K562 (cell line): ENCODE measurements around the gene HNRNPM. TPM values are rescaled to one million over a fixed set of nuclear protein-coding genes. Genes with fewer than 3 reads are reported as not detected.

ENCODE experiments used
- GMEB1 ChIP-seq: fragments of 250-450 bp; sonication (Bioruptor Pico); IDR thresholded peaks from 2 replicates; pipeline ENCODE4 v1.4.0; 2020; ENCODE audit warnings: mild to moderate bottlenecking
- KLF13 ChIP-seq: fragments of 450-650 bp; IDR thresholded peaks from 2 replicates; pipeline ENCODE4 v1.6.1; 2016; ENCODE audit warnings: missing genetic modification characterization, low read depth, mild to moderate bottlenecking, missing compliant biosample characterization, moderate library complexity, borderline replicate concordance
- MEIS2 ChIP-seq: fragments of 450-650 bp; IDR thresholded peaks from 2 replicates; pipeline ENCODE4 v1.6.1; 2014; ENCODE audit warnings: mild to moderate bottlenecking; ENCODE audit not compliant: partially characterized antibody
- PCBP1 ChIP-seq: fragments of 200-400 bp; formaldehyde crosslinking; IDR thresholded peaks from 2 replicates; pipeline ENCODE4 v1.6.1; 2018; ENCODE audit warnings: mild to moderate bottlenecking, low read depth, low read length; ENCODE audit not compliant: poor library complexity, severe bottlenecking
- RBFOX2 ChIP-seq: fragments of 200-400 bp; formaldehyde crosslinking; IDR thresholded peaks from 2 replicates; pipeline ENCODE4 v1.6.1; 2017; ENCODE audit warnings: low read depth, mild to moderate bottlenecking, low read length, moderate library complexity
- RBM14 ChIP-seq: fragments of 200-400 bp; formaldehyde crosslinking; IDR thresholded peaks from 2 replicates; pipeline ENCODE4 v1.6.1; 2018; ENCODE audit warnings: low read depth, mild to moderate bottlenecking, low read length, moderate library complexity, borderline replicate concordance; ENCODE audit not compliant: insufficient read depth
- SAFB2 ChIP-seq: fragments of 200-400 bp; formaldehyde crosslinking; IDR thresholded peaks from 2 replicates; pipeline ENCODE4 v1.6.1; 2018; ENCODE audit warnings: borderline replicate concordance, low read length, low read depth, moderate library complexity; ENCODE audit not compliant: severe bottlenecking
- ZC3H11A ChIP-seq: IDR thresholded peaks from 2 replicates; pipeline ENCODE4 v1.6.1; 2012; ENCODE audit warnings: low read depth, low read length, improper control_type of control experiment
- ZNF583 ChIP-seq: fragments of 250-450 bp; sonication (Bioruptor Pico); IDR thresholded peaks from 2 replicates; pipeline ENCODE4 v1.4.0; 2020
- ZNF740 ChIP-seq, 3 experiments: fragments of 200-800 bp in 1 of 3; sonication (Bioruptor generic) in 1 of 3; sonication (generic) in 1 of 3; formaldehyde crosslinking in 1 of 3; IDR thresholded peaks; 2 replicates each; pipeline versions ENCODE4 v1.6.1 to v1.8.0; 2016 to 2022; ENCODE audit warnings: mild to moderate bottlenecking in 2 of 3, missing compliant biosample characterization in 2 of 3, missing genetic modification characterization in 2 of 3, missing genetic modification reagents in 1 of 3
- polyA plus RNA-seq, 8 experiments: library from polyadenylated mRNA; depleted of rRNA in 4 of 8; stranded (reverse) in 5 of 8; unstranded in 3 of 8; fragments of >200 nt; fragmentation: Nextera tagmentation in 2 of 8; fragmentation: Illumina TruSeq in 1 of 8; extraction: Ambion mirVana in 2 of 8; extraction: Trizol in 1 of 8; gene quantifications; 2 replicates each; pipeline versions ENCODE4 v1.2.1 to v1.2.3, GENCODE V29; 2011 to 2014; ENCODE audit warnings: inconsistent platforms in 1 of 8, missing spikeins in 1 of 8
- total RNA-seq, 7 experiments: library from RNA; depleted of rRNA in 6 of 7; stranded (reverse); fragments of >200 nt in 6 of 7; fragmentation: Illumina TruSeq in 2 of 7; extraction: Trizol in 2 of 7; gene quantifications; 2 replicates each; pipeline versions ENCODE4 v1.2.1 to v1.2.3, GENCODE V29; 2011 to 2021; ENCODE audit warnings: low replicate concordance in 1 of 7
- TF ChIP-seq, protein P1 (sequence below): sonication (generic); formaldehyde crosslinking; IDR thresholded peaks from 2 replicates; pipeline ENCODE4 v1.8.0; 2022; ENCODE audit warnings: mild to moderate bottlenecking, missing genetic modification reagents
- TF ChIP-seq, protein P2 (sequence below): conservative IDR thresholded peaks from 2 replicates; pipeline ENCODE4 v1.6.1; 2011; ENCODE audit warnings: low read depth, mild to moderate bottlenecking, low read length; ENCODE audit not compliant: control insufficient read depth
- TF ChIP-seq, protein P3 (sequence below): IDR thresholded peaks from 2 replicates; pipeline ENCODE4 v1.6.1; 2011; ENCODE audit warnings: borderline replicate concordance, low read depth, mild to moderate bottlenecking, moderate library complexity, low read length; ENCODE audit not compliant: insufficient read depth, poor library complexity, severe bottlenecking
- TF ChIP-seq, protein P4 (sequence below): fragments of 450-650 bp; IDR thresholded peaks from 2 replicates; pipeline ENCODE4 v1.6.1; 2017; ENCODE audit warnings: mild to moderate bottlenecking, moderate library complexity

The HNRNPM gene
- total and polyA plus RNA-seq, 9 of the 15 experiments (the other 6 are each of a cell fraction or from before 2014, with no cell fraction given): 11.1 to 340 (median 195) TPM

- TF ChIP-seq, protein P1, sequence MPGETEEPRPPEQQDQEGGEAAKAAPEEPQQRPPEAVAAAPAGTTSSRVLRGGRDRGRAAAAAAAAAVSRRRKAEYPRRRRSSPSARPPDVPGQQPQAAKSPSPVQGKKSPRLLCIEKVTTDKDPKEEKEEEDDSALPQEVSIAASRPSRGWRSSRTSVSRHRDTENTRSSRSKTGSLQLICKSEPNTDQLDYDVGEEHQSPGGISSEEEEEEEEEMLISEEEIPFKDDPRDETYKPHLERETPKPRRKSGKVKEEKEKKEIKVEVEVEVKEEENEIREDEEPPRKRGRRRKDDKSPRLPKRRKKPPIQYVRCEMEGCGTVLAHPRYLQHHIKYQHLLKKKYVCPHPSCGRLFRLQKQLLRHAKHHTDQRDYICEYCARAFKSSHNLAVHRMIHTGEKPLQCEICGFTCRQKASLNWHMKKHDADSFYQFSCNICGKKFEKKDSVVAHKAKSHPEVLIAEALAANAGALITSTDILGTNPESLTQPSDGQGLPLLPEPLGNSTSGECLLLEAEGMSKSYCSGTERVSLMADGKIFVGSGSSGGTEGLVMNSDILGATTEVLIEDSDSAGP (CRISPR knock-in tag): no peak
- peak; percentile 26 for TF ChIP-seq MEIS2
- TF ChIP-seq RBM14: no peak
- TF ChIP-seq ZNF583: 0 out of 2 replicates have a peak, but pooled peaks have one; percentile 32
- TF ChIP-seq ZC3H11A: no peak
- no peak for TF ChIP-seq SAFB2
- TF ChIP-seq, protein P2, sequence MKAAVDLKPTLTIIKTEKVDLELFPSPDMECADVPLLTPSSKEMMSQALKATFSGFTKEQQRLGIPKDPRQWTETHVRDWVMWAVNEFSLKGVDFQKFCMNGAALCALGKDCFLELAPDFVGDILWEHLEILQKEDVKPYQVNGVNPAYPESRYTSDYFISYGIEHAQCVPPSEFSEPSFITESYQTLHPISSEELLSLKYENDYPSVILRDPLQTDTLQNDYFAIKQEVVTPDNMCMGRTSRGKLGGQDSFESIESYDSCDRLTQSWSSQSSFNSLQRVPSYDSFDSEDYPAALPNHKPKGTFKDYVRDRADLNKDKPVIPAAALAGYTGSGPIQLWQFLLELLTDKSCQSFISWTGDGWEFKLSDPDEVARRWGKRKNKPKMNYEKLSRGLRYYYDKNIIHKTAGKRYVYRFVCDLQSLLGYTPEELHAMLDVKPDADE: 0 out of 2 replicates have a peak, but pooled peaks have one; percentile 29
- TF ChIP-seq KLF13: no peak
- TF ChIP-seq, protein P3, sequence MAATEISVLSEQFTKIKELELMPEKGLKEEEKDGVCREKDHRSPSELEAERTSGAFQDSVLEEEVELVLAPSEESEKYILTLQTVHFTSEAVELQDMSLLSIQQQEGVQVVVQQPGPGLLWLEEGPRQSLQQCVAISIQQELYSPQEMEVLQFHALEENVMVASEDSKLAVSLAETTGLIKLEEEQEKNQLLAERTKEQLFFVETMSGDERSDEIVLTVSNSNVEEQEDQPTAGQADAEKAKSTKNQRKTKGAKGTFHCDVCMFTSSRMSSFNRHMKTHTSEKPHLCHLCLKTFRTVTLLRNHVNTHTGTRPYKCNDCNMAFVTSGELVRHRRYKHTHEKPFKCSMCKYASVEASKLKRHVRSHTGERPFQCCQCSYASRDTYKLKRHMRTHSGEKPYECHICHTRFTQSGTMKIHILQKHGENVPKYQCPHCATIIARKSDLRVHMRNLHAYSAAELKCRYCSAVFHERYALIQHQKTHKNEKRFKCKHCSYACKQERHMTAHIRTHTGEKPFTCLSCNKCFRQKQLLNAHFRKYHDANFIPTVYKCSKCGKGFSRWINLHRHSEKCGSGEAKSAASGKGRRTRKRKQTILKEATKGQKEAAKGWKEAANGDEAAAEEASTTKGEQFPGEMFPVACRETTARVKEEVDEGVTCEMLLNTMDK: peak; percentile 86
- TF ChIP-seq GMEB1 (CRISPR knock-in tag): peak; percentile 49
- TF ChIP-seq, protein P4, sequence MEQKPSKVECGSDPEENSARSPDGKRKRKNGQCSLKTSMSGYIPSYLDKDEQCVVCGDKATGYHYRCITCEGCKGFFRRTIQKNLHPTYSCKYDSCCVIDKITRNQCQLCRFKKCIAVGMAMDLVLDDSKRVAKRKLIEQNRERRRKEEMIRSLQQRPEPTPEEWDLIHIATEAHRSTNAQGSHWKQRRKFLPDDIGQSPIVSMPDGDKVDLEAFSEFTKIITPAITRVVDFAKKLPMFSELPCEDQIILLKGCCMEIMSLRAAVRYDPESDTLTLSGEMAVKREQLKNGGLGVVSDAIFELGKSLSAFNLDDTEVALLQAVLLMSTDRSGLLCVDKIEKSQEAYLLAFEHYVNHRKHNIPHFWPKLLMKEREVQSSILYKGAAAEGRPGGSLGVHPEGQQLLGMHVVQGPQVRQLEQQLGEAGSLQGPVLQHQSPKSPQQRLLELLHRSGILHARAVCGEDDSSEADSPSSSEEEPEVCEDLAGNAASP: no peak
- no peak for TF ChIP-seq ZNF740 (CRISPR knock-in tag; IDR thresholded peaks at IDR 0.05)
- peak in 1 of 2 experiments; percentile 50; a peak in 1 of 4 replicates for TF ChIP-seq ZNF740 (tag; IDR thresholded peaks at IDR 0.05)
- TF ChIP-seq RBFOX2: peak; percentile 55; the same call in 1 of the 2 replicates
- TF ChIP-seq PCBP1: peak; percentile 37
Observed at GRCh38 chr19:8412783-8413628, 31.8 kb upstream of the HNRNPM start, which contains the start of gene MARCHF2 (continued).
